Measurements from ENCODE around the gene HBG2. TPM values are rescaled to one million over a fixed set of nuclear protein-coding genes. Genes with fewer than 3 reads are reported as not detected.

The HBG2 gene
- total and polyA plus RNA-seq, 2 of the 4 experiments (the other 2 are of a cell fraction), result 0.54 TPM; not detected in 1

DNA sequence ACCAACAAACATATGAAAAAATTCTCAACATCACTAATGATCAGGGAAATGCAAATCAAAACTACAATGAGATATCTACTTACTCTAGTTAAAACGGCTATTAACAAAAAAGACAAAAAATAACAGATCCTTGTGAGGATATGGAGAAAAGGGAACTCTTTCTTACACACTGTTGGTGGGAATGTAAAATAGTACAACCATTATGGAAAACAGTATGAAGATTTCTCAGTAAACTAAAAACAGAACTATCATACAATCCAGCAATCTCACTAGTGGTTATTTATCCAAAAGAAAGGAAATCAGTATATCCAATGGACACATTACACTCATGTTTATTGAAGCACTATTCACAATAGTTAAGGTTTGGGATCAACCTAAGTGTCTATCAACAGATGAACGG is 11.3 kb upstream of the HBG2 start:
- H3K9me3 ChIP-seq (ENCODE audit: control insufficient read depth, insufficient read depth, low read length), result no peaks in the 10 kb centered on the region
- H3K14ac ChIP-seq (replicated peaks; ENCODE audit: low read depth, low read length), result no peak overlapping the region
- H2BK5ac ChIP-seq (ENCODE audit: low read depth, low read length, poor library complexity, severe bottlenecking), result no peak overlapping the region
- no peak overlapping the region for H3K18ac ChIP-seq (ENCODE audit: low read depth, low read length)
- dilution Hi-C loops (cut with HindIII; ENCODE audit: low sequenced_read_pairs, unreplicated experiment), result no loop called here
- no peak overlapping the region for H2BK20ac ChIP-seq (ENCODE audit: low read depth, low read length)
- no peak overlapping the region for H3K4ac ChIP-seq (ENCODE audit: low read depth, low read length)
- H3K27me3 ChIP-seq (ENCODE audit: control insufficient read depth, insufficient read depth, low read length), result no peaks in the 10 kb centered on the region
- no peak overlapping the region for H2AK9ac ChIP-seq (replicated peaks; ENCODE audit: low read depth, low read length, poor library complexity)
- ChIA-PET CTCF (no interaction called here), POLR2A (ENCODE audit: unreplicated experiment) (no interaction called here)
- no peak for DNase-seq
- H3K4me3 ChIP-seq (ENCODE audit: insufficient read depth, low read depth, low read length), result no peak overlapping the region
- no peaks in the 10 kb centered on the region; the same call in 1 of the 2 replicates for H3K4me1 ChIP-seq (ENCODE audit: control insufficient read depth, insufficient read depth, low read length)
- no peak overlapping the region for H2AK5ac ChIP-seq (ENCODE audit: low read depth, low read length)
- H3K9me1 ChIP-seq (ENCODE audit: insufficient read depth, low read length), result no peaks in the 10 kb centered on the region
- no peaks in the 10 kb centered on the region for H3K79me1 ChIP-seq (ENCODE audit: low read depth in 1 of 2, low read length in 2 of 2)
- no peak overlapping the region for H4K8ac ChIP-seq (ENCODE audit: low read depth in 2 of 2, low read length in 2 of 2)
- no peaks in the 10 kb centered on the region for H3K36me3 ChIP-seq (ENCODE audit: control insufficient read depth, insufficient read depth, low read length)
- intact Hi-C loops (cut with micrococcal nuclease), result no loop called here
- no peak overlapping the region for H3K4me2 ChIP-seq (ENCODE audit: low read depth, low read length)
- H3K27ac ChIP-seq (ENCODE audit: insufficient read depth, low read length), result no peak overlapping the region
- no peak overlapping the region for H3K9ac ChIP-seq (ENCODE audit: low read depth, low read length)
- H4K20me1 ChIP-seq (ENCODE audit: insufficient read depth, low read length), result no peaks in the 10 kb centered on the region
- no TSS peak for BruUV-seq (replicated peaks)
- WGBS, 2 experiments (ENCODE audit: extremely low coverage in 2 of 2, insufficient read length in 1 of 2), result no CpG with 5 or more reads among the region's 2 CpGs
- H2AFZ ChIP-seq (replicated peaks; ENCODE audit: low read length, poor library complexity), result no peak overlapping the region
- no peak overlapping the region for H2BK15ac ChIP-seq (ENCODE audit: low read depth, low read length)
- no peak for TF ChIP-seq NFE2L2 (IDR thresholded peaks at IDR 0.05; ENCODE audit: low read depth, low read length)
- no peak for TF ChIP-seq CEBPB (IDR thresholded peaks at IDR 0.05; ENCODE audit: low read depth, low read length)
- TF ChIP-seq MAZ (IDR thresholded peaks at IDR 0.05; ENCODE audit: borderline replicate concordance, low read depth, low read length), result no peak
- no peak for TF ChIP-seq MAFK (IDR thresholded peaks at IDR 0.05; ENCODE audit: low read depth, low read length)
- no peak for TF ChIP-seq MXI1 (IDR thresholded peaks at IDR 0.05; ENCODE audit: borderline replicate concordance, low read depth, low read length)
- TF ChIP-seq SMC3 (IDR thresholded peaks at IDR 0.05; ENCODE audit: low read depth, low read length), result no peak
- TF ChIP-seq RFX5 (IDR thresholded peaks at IDR 0.05; ENCODE audit: low read depth, low read length), result no peak
- no peak for TF ChIP-seq CHD1 (IDR thresholded peaks at IDR 0.05; ENCODE audit: low read depth, low read length)
- TF ChIP-seq, protein P1, sequence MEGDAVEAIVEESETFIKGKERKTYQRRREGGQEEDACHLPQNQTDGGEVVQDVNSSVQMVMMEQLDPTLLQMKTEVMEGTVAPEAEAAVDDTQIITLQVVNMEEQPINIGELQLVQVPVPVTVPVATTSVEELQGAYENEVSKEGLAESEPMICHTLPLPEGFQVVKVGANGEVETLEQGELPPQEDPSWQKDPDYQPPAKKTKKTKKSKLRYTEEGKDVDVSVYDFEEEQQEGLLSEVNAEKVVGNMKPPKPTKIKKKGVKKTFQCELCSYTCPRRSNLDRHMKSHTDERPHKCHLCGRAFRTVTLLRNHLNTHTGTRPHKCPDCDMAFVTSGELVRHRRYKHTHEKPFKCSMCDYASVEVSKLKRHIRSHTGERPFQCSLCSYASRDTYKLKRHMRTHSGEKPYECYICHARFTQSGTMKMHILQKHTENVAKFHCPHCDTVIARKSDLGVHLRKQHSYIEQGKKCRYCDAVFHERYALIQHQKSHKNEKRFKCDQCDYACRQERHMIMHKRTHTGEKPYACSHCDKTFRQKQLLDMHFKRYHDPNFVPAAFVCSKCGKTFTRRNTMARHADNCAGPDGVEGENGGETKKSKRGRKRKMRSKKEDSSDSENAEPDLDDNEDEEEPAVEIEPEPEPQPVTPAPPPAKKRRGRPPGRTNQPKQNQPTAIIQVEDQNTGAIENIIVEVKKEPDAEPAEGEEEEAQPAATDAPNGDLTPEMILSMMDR (conservative IDR thresholded peaks at IDR 0.05; ENCODE audit: low read depth, low read length), result no peak
- H4K5ac ChIP-seq (ENCODE audit: low read depth, low read length), result no peak overlapping the region
- H4K91ac ChIP-seq (ENCODE audit: insufficient read depth, low read depth, low read length), result no peak overlapping the region
- H3K56ac ChIP-seq (ENCODE audit: extremely low read depth, insufficient read depth, low read length), result no peak overlapping the region
- no peak overlapping the region for H2BK120ac ChIP-seq (ENCODE audit: low read depth, low read length)
- ATAC-seq (ENCODE audit: low read depth), result no peak
- in situ Hi-C loops (cut with MboI; ENCODE audit: low sequenced_read_pairs), result no loop called here
- H3K23ac ChIP-seq (ENCODE audit: low read depth, low read length), result no peak overlapping the region

Data from IMR-90 (cell line).